Epithelial cell of proximal tubule (primary cell): ENCODE results near the gene PPP1R37. TPM values are rescaled to one million over a fixed set of nuclear protein-coding genes. Genes with fewer than 3 reads are reported as not detected.
"Not testable (repeated sequence)": the region's sequence is repeated elsewhere in the genome, so short reads cannot be mapped to it uniquely, and the experiment has no call there.

Source experiments
- DNase-seq: peaks from one replicate; pipeline ENCODE4 v3.0.0-alpha.2; 2011; ENCODE audit warnings: low read depth
- H3K4me3 ChIP-seq: 2 replicates; pipeline ENCODE4 v1.5.1; 2011; ENCODE audit warnings: low read depth, mild to moderate bottlenecking, low read length
- CTCF ChIP-seq: conservative IDR thresholded peaks from 2 replicates; pipeline ENCODE4 v1.5.1; 2012; ENCODE audit warnings: low read depth, mild to moderate bottlenecking, low read length
- total RNA-seq: library from RNA; depleted of rRNA; stranded (reverse); fragments of >200 nt; gene quantifications from 2 replicates; pipeline ENCODE4 v1.2.3, GENCODE V29; 2015

The PPP1R37 gene
- total RNA-seq, 1 donor from 2014 or later, result 64.0 TPM

GRCh38 chr19:45115809-45116615 lies 23.0 kb downstream of the PPP1R37 start:
- H3K4me3 ChIP-seq, result no peak overlapping the region
- no peak for DNase-seq
- no peak for TF ChIP-seq CTCF

- no peak for DNase-seq
- no peak for TF ChIP-seq CTCF
- no peak overlapping the region for H3K4me3 ChIP-seq
Measured at GRCh38 chr19:45117167-45117594, 24.2 kb downstream of the PPP1R37 start.

- no peak for DNase-seq
- no peak overlapping the region for H3K4me3 ChIP-seq
Measured at GRCh38 chr19:45117671-45118070, 24.7 kb downstream of the PPP1R37 start.

GRCh38 chr19:45118106-45118505 lies 25.1 kb downstream of the PPP1R37 start:
- no peak for DNase-seq
- no peak overlapping the region for H3K4me3 ChIP-seq
- TF ChIP-seq CTCF, result no peak

More at GRCh38 chr19:45117671-45118070, 24.7 kb downstream of the PPP1R37 start:
- TF ChIP-seq CTCF, result no peak

- DNase-seq, H3K4me3 ChIP-seq: not testable (repeated sequence)
Measured at GRCh38 chr19:45118591-45119355, 25.8 kb downstream of the PPP1R37 start.

- H3K4me3 ChIP-seq, result no peak overlapping the region
- DNase-seq, result no peak
- TF ChIP-seq CTCF, result no peak
Measured at GRCh38 chr19:45119582-45119981, 26.6 kb downstream of the PPP1R37 start.

GRCh38 chr19:45121827-45122345 lies 28.9 kb downstream of the PPP1R37 start:
- DNase-seq, result no peak
- TF ChIP-seq CTCF, result no peak
- H3K4me3 ChIP-seq, result no peak overlapping the region
